ENCODE results near the gene RAPGEF1. TPM values are rescaled to one million over a fixed set of nuclear protein-coding genes. Genes with fewer than 3 reads are reported as not detected.
"Not testable (repeated sequence)": the region's sequence is repeated elsewhere in the genome, so short reads cannot be mapped to it uniquely, and the experiment has no call there.

RAPGEF1 gene
- total RNA-seq, 1 experiment from 2014 or later: 25.2 TPM

GRCh38 chr9:131755541-131756198 is 15.8 kb upstream of the RAPGEF1 start:
- Histone ChIP-seq H3K79me2 (ENCODE audit: low read length) (no peaks in the 10 kb centered on the region), H4K20me1 (ENCODE audit: low read length) (no peaks in the 10 kb centered on the region), H3K9me2 (replicated peaks; ENCODE audit: low read length) (no peaks in the 10 kb centered on the region), H3K4me2 (ENCODE audit: low read length) (no peak overlapping the region), H3K4me1 (ENCODE audit: insufficient read depth, low read length) (0 out of 2 replicates have a peak, but pooled peaks cover 3% of the 10 kb centered on the region), H3K4me3 (ENCODE audit: low read length) (no peak overlapping the region), H3F3A (ENCODE audit: low read length, unreplicated experiment) (no peaks in the 10 kb centered on the region), H3K27me3 (ENCODE audit: low read length) (peaks cover 16% of the 10 kb centered on the region), H3K36me3 (ENCODE audit: low read depth, low read length) (no peaks in the 10 kb centered on the region), H3K9ac (ENCODE audit: low read length) (no peak overlapping the region), H2AFZ (ENCODE audit: low read length) (no peak overlapping the region), H3K27ac (ENCODE audit: low read length) (no peak overlapping the region), H3K9me3 (ENCODE audit: low read length) (no peaks in the 10 kb centered on the region)
- ATAC-seq (peak; percentile 96), DNase-seq (peak; percentile 77)
- ChIA-PET POLR2A (ENCODE audit: unreplicated experiment) (no interaction called here), CTCF (interaction anchor here (0.5 kb wide), 1 partner anchor 36 kb away, joined by 8 read pairs; no protein-coding TSS in a partner anchor)
- peak; percentile 80 for TF ChIP-seq CTCF (conservative IDR thresholded peaks at IDR 0.05; ENCODE audit: low read depth, low read length)
- TF ChIP-seq EZH2 (IDR thresholded peaks at IDR 0.05; ENCODE audit: low read length, unreplicated experiment): no peak
- TF ChIP-seq EZH2phosphoT487 (IDR thresholded peaks at IDR 0.05; ENCODE audit: borderline replicate concordance, low read length): no peak
- no TSS peak for BruUV-seq (replicated peaks)
- intact Hi-C loops (cut with micrococcal nuclease): loop anchor here (5.0 kb wide), 1 partner anchor 412 kb away; no protein-coding TSS in a partner anchor

GRCh38 chr9:131754846-131755245 is 15.0 kb upstream of the RAPGEF1 start:
- Histone ChIP-seq H3K9me3 (ENCODE audit: low read length) (no peaks in the 10 kb centered on the region), H4K20me1 (ENCODE audit: low read length) (no peaks in the 10 kb centered on the region), H3K36me3 (ENCODE audit: low read depth, low read length) (no peaks in the 10 kb centered on the region), H3K27ac (ENCODE audit: low read length) (no peak overlapping the region), H3K9me2 (replicated peaks; ENCODE audit: low read length) (no peaks in the 10 kb centered on the region), H3K79me2 (ENCODE audit: low read length) (no peaks in the 10 kb centered on the region), H3K4me2 (ENCODE audit: low read length) (no peak overlapping the region), H3K4me3 (ENCODE audit: low read length) (no peak overlapping the region), H3K4me1 (ENCODE audit: insufficient read depth, low read length) (0 out of 2 replicates have a peak, but pooled peaks cover 3% of the 10 kb centered on the region), H3K27me3 (ENCODE audit: low read length) (peaks cover 16% of the 10 kb centered on the region), H2AFZ (ENCODE audit: low read length) (no peak overlapping the region), H3F3A (ENCODE audit: low read length, unreplicated experiment) (no peaks in the 10 kb centered on the region), H3K9ac (ENCODE audit: low read length) (no peak overlapping the region)
- no peak for DNase-seq
- CTCF ChIA-PET: no interaction called here
- POLR2A ChIA-PET (ENCODE audit: unreplicated experiment): no interaction called here
- TF ChIP-seq EZH2 (IDR thresholded peaks at IDR 0.05; ENCODE audit: low read length, unreplicated experiment): no peak
- TF ChIP-seq EZH2phosphoT487 (IDR thresholded peaks at IDR 0.05; ENCODE audit: borderline replicate concordance, low read length): no peak
- TF ChIP-seq CTCF (conservative IDR thresholded peaks at IDR 0.05; ENCODE audit: low read depth, low read length): no peak
- BruUV-seq (replicated peaks): no TSS peak
- ATAC-seq: peak; percentile 30
- intact Hi-C loops (cut with micrococcal nuclease): loop anchor here (5.0 kb wide), 1 partner anchor 412 kb away; no protein-coding TSS in a partner anchor

DNA sequence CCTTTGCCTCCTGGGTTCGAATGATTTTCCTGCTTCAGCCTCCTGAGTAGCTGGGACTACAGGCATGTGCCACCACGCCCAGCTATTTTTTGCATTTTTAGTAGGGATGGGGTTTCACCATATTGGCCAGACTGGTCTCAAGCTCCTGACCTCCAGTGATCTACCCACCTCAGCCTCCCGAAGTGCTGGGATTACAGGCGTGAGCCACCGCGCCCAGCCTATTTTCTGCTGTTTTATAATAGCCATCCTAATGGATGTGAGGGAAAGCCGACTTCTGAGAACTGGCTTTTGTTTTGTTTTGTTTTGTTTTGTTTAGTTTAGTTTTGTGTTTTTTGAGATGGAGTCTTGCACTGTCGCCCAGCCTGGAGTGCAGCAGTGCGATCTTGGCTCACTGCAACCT is 13.9 kb upstream of the RAPGEF1 start:
- ATAC-seq; H3K9me2 ChIP-seq (replicated peaks; ENCODE audit: low read length); H3K36me3 ChIP-seq (ENCODE audit: low read depth, low read length); H3F3A ChIP-seq (ENCODE audit: low read length, unreplicated experiment); H2AFZ ChIP-seq (ENCODE audit: low read length); H3K4me1 ChIP-seq (ENCODE audit: insufficient read depth, low read length); POLR2A ChIA-PET (ENCODE audit: unreplicated experiment); H3K27ac ChIP-seq (ENCODE audit: low read length); H3K9ac ChIP-seq (ENCODE audit: low read length); H4K20me1 ChIP-seq (ENCODE audit: low read length); BruUV-seq (replicated peaks); H3K9me3 ChIP-seq (ENCODE audit: low read length); intact Hi-C loops (cut with micrococcal nuclease); CTCF ChIA-PET; H3K4me2 ChIP-seq (ENCODE audit: low read length); H3K4me3 ChIP-seq (ENCODE audit: low read length); H3K79me2 ChIP-seq (ENCODE audit: low read length); DNase-seq: not testable (repeated sequence)
- H3K27me3 ChIP-seq (ENCODE audit: low read length): peaks cover 13% of the 10 kb centered on the region

Data from PC-3 (cell line).